B cell (primary cell): Measurements from ENCODE around the gene MYO10.

ENCODE experiments used
- EZH2 ChIP-seq: IDR thresholded peaks from 2 replicates; pipeline ENCODE4 v1.6.1; 2012; ENCODE audit warnings: borderline replicate concordance, low read depth, mild to moderate bottlenecking, moderate library complexity, low read length; ENCODE audit not compliant: insufficient read depth, poor library complexity, severe bottlenecking
- TF ChIP-seq, protein P1 (sequence below): fragments of 200-600 bp; IDR thresholded peaks from one replicate; pipeline ENCODE4 v1.8.0; 2022; ENCODE audit warnings: antibody characterized with exemption, mild to moderate bottlenecking

- TF ChIP-seq, protein P1, sequence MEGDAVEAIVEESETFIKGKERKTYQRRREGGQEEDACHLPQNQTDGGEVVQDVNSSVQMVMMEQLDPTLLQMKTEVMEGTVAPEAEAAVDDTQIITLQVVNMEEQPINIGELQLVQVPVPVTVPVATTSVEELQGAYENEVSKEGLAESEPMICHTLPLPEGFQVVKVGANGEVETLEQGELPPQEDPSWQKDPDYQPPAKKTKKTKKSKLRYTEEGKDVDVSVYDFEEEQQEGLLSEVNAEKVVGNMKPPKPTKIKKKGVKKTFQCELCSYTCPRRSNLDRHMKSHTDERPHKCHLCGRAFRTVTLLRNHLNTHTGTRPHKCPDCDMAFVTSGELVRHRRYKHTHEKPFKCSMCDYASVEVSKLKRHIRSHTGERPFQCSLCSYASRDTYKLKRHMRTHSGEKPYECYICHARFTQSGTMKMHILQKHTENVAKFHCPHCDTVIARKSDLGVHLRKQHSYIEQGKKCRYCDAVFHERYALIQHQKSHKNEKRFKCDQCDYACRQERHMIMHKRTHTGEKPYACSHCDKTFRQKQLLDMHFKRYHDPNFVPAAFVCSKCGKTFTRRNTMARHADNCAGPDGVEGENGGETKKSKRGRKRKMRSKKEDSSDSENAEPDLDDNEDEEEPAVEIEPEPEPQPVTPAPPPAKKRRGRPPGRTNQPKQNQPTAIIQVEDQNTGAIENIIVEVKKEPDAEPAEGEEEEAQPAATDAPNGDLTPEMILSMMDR: no peak
- TF ChIP-seq EZH2: no peak
Measured at GRCh38 chr5:16642867-16643266, 293.2 kb downstream of the MYO10 start.
